Measurements from ENCODE around the gene APEH. TPM values are rescaled to one million over a fixed set of nuclear protein-coding genes. Genes with fewer than 3 reads are reported as not detected.

APEH gene
- total RNA-seq, 1 experiment from 2014 or later = 215 TPM

- no peak overlapping the region for H3K4me3 Mint-ChIP-seq
- no peak overlapping the region for H2AFZ ChIP-seq (ENCODE audit: low read length)
- no peaks in the 10 kb centered on the region for H3K4me1 ChIP-seq (ENCODE audit: insufficient read depth, low read length)
- H3K56ac ChIP-seq (ENCODE audit: insufficient read length, low read depth, low read length) = no peak overlapping the region
- H3K27ac ChIP-seq (ENCODE audit: insufficient read length, low read depth, low read length) = no peak overlapping the region
- no peaks in the 10 kb centered on the region for H3K9me3 ChIP-seq (ENCODE audit: control insufficient read depth, low read depth, low read length)
- no peak for DNase-seq
- no peak overlapping the region for H3K4me2 ChIP-seq (ENCODE audit: insufficient read depth, insufficient read length, low read length)
- no peak overlapping the region for H2AK5ac ChIP-seq (ENCODE audit: insufficient read length, low read length)
- no peak overlapping the region for H3K4ac ChIP-seq (ENCODE audit: low read depth, low read length)
- TF ChIP-seq, protein P1, sequence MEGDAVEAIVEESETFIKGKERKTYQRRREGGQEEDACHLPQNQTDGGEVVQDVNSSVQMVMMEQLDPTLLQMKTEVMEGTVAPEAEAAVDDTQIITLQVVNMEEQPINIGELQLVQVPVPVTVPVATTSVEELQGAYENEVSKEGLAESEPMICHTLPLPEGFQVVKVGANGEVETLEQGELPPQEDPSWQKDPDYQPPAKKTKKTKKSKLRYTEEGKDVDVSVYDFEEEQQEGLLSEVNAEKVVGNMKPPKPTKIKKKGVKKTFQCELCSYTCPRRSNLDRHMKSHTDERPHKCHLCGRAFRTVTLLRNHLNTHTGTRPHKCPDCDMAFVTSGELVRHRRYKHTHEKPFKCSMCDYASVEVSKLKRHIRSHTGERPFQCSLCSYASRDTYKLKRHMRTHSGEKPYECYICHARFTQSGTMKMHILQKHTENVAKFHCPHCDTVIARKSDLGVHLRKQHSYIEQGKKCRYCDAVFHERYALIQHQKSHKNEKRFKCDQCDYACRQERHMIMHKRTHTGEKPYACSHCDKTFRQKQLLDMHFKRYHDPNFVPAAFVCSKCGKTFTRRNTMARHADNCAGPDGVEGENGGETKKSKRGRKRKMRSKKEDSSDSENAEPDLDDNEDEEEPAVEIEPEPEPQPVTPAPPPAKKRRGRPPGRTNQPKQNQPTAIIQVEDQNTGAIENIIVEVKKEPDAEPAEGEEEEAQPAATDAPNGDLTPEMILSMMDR (conservative IDR thresholded peaks at IDR 0.05) = no peak
- no peak overlapping the region for H3K18ac ChIP-seq (ENCODE audit: insufficient read length, low read depth, low read length)
- H2BK20ac ChIP-seq (ENCODE audit: low read depth, low read length, poor library complexity, severe bottlenecking) = no peak overlapping the region
- no peak overlapping the region for H3K27ac Mint-ChIP-seq
- H4K20me1 ChIP-seq (ENCODE audit: control insufficient read depth, insufficient read depth, insufficient read length) = no peaks in the 10 kb centered on the region
- H3K23ac ChIP-seq (ENCODE audit: insufficient read length, low read depth, low read length) = no peak overlapping the region
- H4K91ac ChIP-seq (ENCODE audit: insufficient read length, low read depth, low read length) = no peak overlapping the region
- H3K9me3 Mint-ChIP-seq = no peaks in the 10 kb centered on the region
- H3K79me1 ChIP-seq (ENCODE audit: insufficient read depth, low read depth, low read length, poor library complexity, severe bottlenecking) = no peaks in the 10 kb centered on the region
- no CpG with 5 or more reads among the region's 21 CpGs for WGBS (ENCODE audit: extremely low coverage, insufficient read length, low lambda C conversion rate)
- H2BK120ac ChIP-seq (ENCODE audit: low read depth, low read length, poor library complexity, severe bottlenecking) = no peak overlapping the region
- H4K5ac ChIP-seq (ENCODE audit: insufficient read length, low read depth, low read length) = no peak overlapping the region
- no peak overlapping the region for H2BK15ac ChIP-seq (ENCODE audit: low read depth, low read length)
- no peaks in the 10 kb centered on the region; a peak in 1 of 7 replicates for H3K36me3 Mint-ChIP-seq (ENCODE audit: insufficient read depth in 1 of 3, low read depth in 3 of 3)
- H3K14ac ChIP-seq (ENCODE audit: insufficient read depth, low read length) = no peak overlapping the region
- no peaks in the 10 kb centered on the region for H3K23me2 ChIP-seq (ENCODE audit: insufficient read length, low read depth, low read length, poor library complexity, severe bottlenecking)
- no peak overlapping the region for H2BK12ac ChIP-seq (ENCODE audit: insufficient read length, low read depth, low read length)
- no peaks in the 10 kb centered on the region for H3K4me1 Mint-ChIP-seq
- no peak overlapping the region for H4K8ac ChIP-seq (replicated peaks; ENCODE audit: insufficient read length, low read depth, low read length)
- no peaks in the 10 kb centered on the region for H3K27me3 Mint-ChIP-seq (ENCODE audit: low read depth)
- H3T11ph ChIP-seq (ENCODE audit: low read length) = no peak overlapping the region
- no peak overlapping the region for H3K9ac ChIP-seq (ENCODE audit: extremely low read depth, insufficient read length, low read length)
- no peaks in the 10 kb centered on the region for H3K79me2 ChIP-seq (ENCODE audit: insufficient read depth, low read length)
- no peaks in the 10 kb centered on the region for H3K27me3 ChIP-seq (ENCODE audit: insufficient read depth, low read length)
- H2BK5ac ChIP-seq (ENCODE audit: insufficient read length, low read length) = no peak overlapping the region
Measured at GRCh38 chr3:49652903-49653415, 21.2 kb upstream of the APEH start.
